GM21360 (cell line): ENCODE results near the gene OR8A1.

Experiments
- ATAC-seq: cut with Tn5 transposase; IDR thresholded peaks from one replicate; pipeline ENCODE4 v1.9.1; 2021; ENCODE audit warnings: mild to moderate bottlenecking, moderate library complexity; ENCODE audit not compliant: unreplicated experiment

The OR8A1 gene

GRCh38 chr11:124569697-124570096, at the start of gene OR8A1:
OR8A1 (plus strand) TSS chr11:124569997; CDS start chr11:124570120, 123 bp downstream.
- ATAC-seq, result no peak

- ATAC-seq, result no peak
These were observed 49.3 kb upstream of the OR8A1 start for GRCh38 chr11:124520550-124520854.

GRCh38 chr11:124533626-124534025, 36.2 kb upstream of the OR8A1 start:
- ATAC-seq, result no peak

GRCh38 chr11:124534051-124534450, 35.7 kb upstream of the OR8A1 start:
- no peak for ATAC-seq

GRCh38 chr11:124535552-124536232, 34.1 kb upstream of the OR8A1 start:
- no peak for ATAC-seq

- no peak for ATAC-seq
These were observed 33.3 kb upstream of the OR8A1 start for GRCh38 chr11:124536520-124536919.

GRCh38 chr11:124538019-124538418, 31.8 kb upstream of the OR8A1 start:
- no peak for ATAC-seq

GRCh38 chr11:124541204-124541603, 28.6 kb upstream of the OR8A1 start:
- no peak for ATAC-seq

GRCh38 chr11:124543145-124543544, 26.7 kb upstream of the OR8A1 start:
- ATAC-seq, result no peak

GRCh38 chr11:124543554-124543953, 26.2 kb upstream of the OR8A1 start, which contains the start of gene OR8B12:
OR8B12 (minus strand) TSS chr11:124543654; CDS start chr11:124543654, 0 bp downstream.
- no peak for ATAC-seq

GRCh38 chr11:124551189-124551588, 18.6 kb upstream of the OR8A1 start:
- ATAC-seq, result no peak

GRCh38 chr11:124551987-124552386, 17.8 kb upstream of the OR8A1 start:
- no peak for ATAC-seq

GRCh38 chr11:124556828-124557227, 13.0 kb upstream of the OR8A1 start:
- ATAC-seq, result no peak

- ATAC-seq, result no peak
These were observed 363 bp downstream of the OR8A1 start for GRCh38 chr11:124570160-124570559.

- ATAC-seq, result no peak
These were observed 8.1 kb downstream of the OR8A1 start for GRCh38 chr11:124577716-124578427.

GRCh38 chr11:124578761-124579160, 9.0 kb downstream of the OR8A1 start:
- ATAC-seq, result no peak

GRCh38 chr11:124581817-124582216, 12.0 kb downstream of the OR8A1 start:
- no peak for ATAC-seq

- no peak for ATAC-seq
These were observed 12.8 kb downstream of the OR8A1 start for GRCh38 chr11:124582565-124582964.

- ATAC-seq, result no peak
These were observed 14.0 kb downstream of the OR8A1 start for GRCh38 chr11:124583781-124584180.

GRCh38 chr11:124584681-124585372, 15.0 kb downstream of the OR8A1 start:
- no peak for ATAC-seq

GRCh38 chr11:124586238-124586860, 16.6 kb downstream of the OR8A1 start:
- no peak for ATAC-seq
